Measurements from ENCODE around the gene USP30.

The USP30 gene

DNA sequence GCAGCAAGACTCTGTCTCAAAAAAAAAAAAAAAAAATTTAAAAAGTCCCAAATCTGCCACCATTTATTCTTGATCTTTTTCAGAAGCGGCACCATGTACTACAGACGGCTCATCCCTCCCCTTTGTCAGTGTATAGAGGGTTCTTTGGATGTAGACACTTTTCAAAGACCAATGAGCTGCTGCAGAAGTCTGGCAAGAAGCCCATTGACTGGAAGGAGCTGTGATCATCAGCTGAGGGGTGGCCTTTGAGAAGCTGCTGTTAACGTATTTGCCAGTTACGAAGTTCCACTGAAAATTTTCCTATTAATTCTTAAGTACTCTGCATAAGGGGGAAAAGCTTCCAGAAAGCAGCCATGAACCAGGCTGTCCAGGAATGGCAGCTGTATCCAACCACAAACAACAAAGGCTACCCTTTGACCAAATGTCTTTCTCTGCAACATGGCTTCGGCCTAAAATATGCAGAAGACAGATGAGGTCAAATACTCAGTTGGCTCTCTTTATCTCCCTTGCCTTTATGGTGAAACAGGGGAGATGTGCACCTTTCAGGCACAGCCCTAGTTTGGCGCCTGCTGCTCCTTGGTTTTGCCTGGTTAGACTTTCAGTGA is 57.5 kb downstream of the USP30 start:
- peak overlapping the region in 1 of 2 donors; percentile 38 for H3K9ac ChIP-seq (ENCODE audit: low read depth in 1 of 2, low read length in 2 of 2)
- H3K27ac ChIP-seq (ENCODE audit: low read depth in 2 of 2, low read length in 2 of 2): peak overlapping the region; percentile 94 to 97
- peaks cover 9 to 22% of the 10 kb centered on the region in 2 donors for H3K36me3 ChIP-seq (ENCODE audit: control insufficient read depth in 2 of 2, insufficient read depth in 2 of 2, low read length in 2 of 2)
- H3K4me1 ChIP-seq (ENCODE audit: control insufficient read depth in 2 of 2, insufficient read depth in 2 of 2, low read length in 2 of 2): peaks cover 13 to 21% of the 10 kb centered on the region in 2 donors
- no peaks in the 10 kb centered on the region for H3K27me3 ChIP-seq (ENCODE audit: control insufficient read depth in 2 of 2, insufficient read depth in 2 of 2, low read length in 2 of 2)
- H3K9me3 ChIP-seq (ENCODE audit: control insufficient read depth in 2 of 2, low read length in 2 of 2): no peaks in the 10 kb centered on the region
- H3K4me3 ChIP-seq (ENCODE audit: low read length in 2 of 2): no peak overlapping the region

GRCh38 chr12:109110988-109111495 is 58.7 kb downstream of the USP30 start:
- H3K9me3 ChIP-seq (ENCODE audit: control insufficient read depth in 2 of 2, low read length in 2 of 2): no peaks in the 10 kb centered on the region
- peak overlapping the region; percentile 64 to 87 for H3K4me3 ChIP-seq (ENCODE audit: low read length in 2 of 2)
- H3K27ac ChIP-seq (ENCODE audit: low read depth in 2 of 2, low read length in 2 of 2): peak overlapping the region; percentile 94 to 97
- H3K9ac ChIP-seq (ENCODE audit: low read depth in 1 of 2, low read length in 2 of 2): peak overlapping the region; percentile 84 to 90
- H3K36me3 ChIP-seq (ENCODE audit: control insufficient read depth in 2 of 2, insufficient read depth in 2 of 2, low read length in 2 of 2): peaks cover 7 to 12% of the 10 kb centered on the region in 2 donors
- peaks cover 18 to 33% of the 10 kb centered on the region in 2 donors for H3K4me1 ChIP-seq (ENCODE audit: control insufficient read depth in 2 of 2, insufficient read depth in 2 of 2, low read length in 2 of 2)
- H3K27me3 ChIP-seq (ENCODE audit: control insufficient read depth in 2 of 2, insufficient read depth in 2 of 2, low read length in 2 of 2): no peaks in the 10 kb centered on the region

GRCh38 chr12:109112720-109113465 is 60.5 kb downstream of the USP30 start:
- H3K9me3 ChIP-seq (ENCODE audit: control insufficient read depth in 2 of 2, low read length in 2 of 2): no peaks in the 10 kb centered on the region
- H3K36me3 ChIP-seq (ENCODE audit: control insufficient read depth in 2 of 2, insufficient read depth in 2 of 2, low read length in 2 of 2): peaks cover 3 to 4% of the 10 kb centered on the region in 2 donors
- no peak overlapping the region for H3K9ac ChIP-seq (ENCODE audit: low read depth in 1 of 2, low read length in 2 of 2)
- peaks cover 26 to 40% of the 10 kb centered on the region in 2 donors for H3K4me1 ChIP-seq (ENCODE audit: control insufficient read depth in 2 of 2, insufficient read depth in 2 of 2, low read length in 2 of 2)
- H3K4me3 ChIP-seq (ENCODE audit: low read length in 2 of 2): peak overlapping the region in 1 of 2 donors; percentile 33
- H3K27ac ChIP-seq (ENCODE audit: low read depth in 2 of 2, low read length in 2 of 2): peak overlapping the region in 1 of 2 donors; percentile 21
- no peaks in the 10 kb centered on the region for H3K27me3 ChIP-seq (ENCODE audit: control insufficient read depth in 2 of 2, insufficient read depth in 2 of 2, low read length in 2 of 2)

DNA sequence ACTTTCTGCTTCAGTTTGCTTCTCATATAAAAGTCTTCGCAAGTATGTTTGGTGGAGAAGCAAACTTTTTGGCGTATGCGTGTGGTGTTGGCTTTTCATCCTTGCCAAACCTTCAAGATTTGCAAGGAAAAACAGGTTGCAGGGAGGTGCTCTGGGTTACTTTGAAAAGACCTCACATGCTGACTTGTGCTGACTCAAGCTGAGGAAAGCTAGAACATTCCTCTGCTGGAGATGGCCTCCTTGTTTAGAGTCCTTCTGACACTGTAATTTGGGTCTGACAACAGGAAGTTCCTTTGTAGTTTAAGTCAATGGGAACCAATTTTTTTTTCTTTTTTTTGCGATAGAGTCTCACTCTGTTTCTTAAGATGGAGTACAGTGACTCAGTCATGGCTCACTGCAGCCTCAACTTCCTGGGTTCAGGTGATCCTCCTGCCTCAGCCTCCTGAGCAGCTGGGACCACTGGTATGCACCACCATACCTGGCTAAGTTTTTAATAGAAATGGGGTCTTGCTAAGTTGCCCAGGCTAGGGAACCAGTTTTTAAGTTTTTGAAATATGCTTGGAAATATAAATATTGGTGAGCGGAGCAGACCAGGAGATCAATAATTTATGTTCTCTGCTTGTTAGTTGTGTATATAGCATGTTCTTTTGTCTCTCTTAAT is 61.4 kb downstream of the USP30 start:
- H3K27me3 ChIP-seq (ENCODE audit: control insufficient read depth in 2 of 2, insufficient read depth in 2 of 2, low read length in 2 of 2): no peaks in the 10 kb centered on the region
- peak overlapping the region in 1 of 2 donors; percentile 21 for H3K27ac ChIP-seq (ENCODE audit: low read depth in 2 of 2, low read length in 2 of 2)
- H3K4me1 ChIP-seq (ENCODE audit: control insufficient read depth in 2 of 2, insufficient read depth in 2 of 2, low read length in 2 of 2): peaks cover 26 to 40% of the 10 kb centered on the region in 2 donors
- no peaks in the 10 kb centered on the region for H3K9me3 ChIP-seq (ENCODE audit: control insufficient read depth in 2 of 2, low read length in 2 of 2)
- peaks cover 3 to 4% of the 10 kb centered on the region in 2 donors for H3K36me3 ChIP-seq (ENCODE audit: control insufficient read depth in 2 of 2, insufficient read depth in 2 of 2, low read length in 2 of 2)
- no peak overlapping the region for H3K9ac ChIP-seq (ENCODE audit: low read depth in 1 of 2, low read length in 2 of 2)
- peak overlapping the region in 1 of 2 donors; percentile 26 for H3K4me3 ChIP-seq (ENCODE audit: low read length in 2 of 2)

DNA sequence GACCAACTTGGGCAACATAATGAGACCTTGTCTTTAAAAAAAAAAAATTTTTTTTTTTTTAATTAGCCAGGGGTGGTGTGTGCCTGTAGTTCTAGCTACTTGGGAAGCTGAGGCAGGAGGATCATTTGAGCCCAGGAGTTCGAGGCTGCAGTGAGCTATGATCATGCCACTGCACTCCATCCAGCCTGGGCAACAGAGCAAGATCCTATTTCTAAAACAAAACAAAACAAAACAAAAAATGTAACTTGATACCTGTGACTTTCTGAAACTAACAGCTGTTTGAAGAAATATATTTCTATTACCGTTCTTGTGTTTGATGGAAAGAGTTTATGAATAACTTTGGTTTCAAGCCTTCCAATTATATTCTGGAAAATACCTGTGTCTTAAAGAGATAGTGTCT is 62.3 kb downstream of the USP30 start:
- Histone ChIP-seq H3K27me3 (ENCODE audit: control insufficient read depth in 2 of 2, insufficient read depth in 2 of 2, low read length in 2 of 2) (no peaks in the 10 kb centered on the region), H3K9ac (ENCODE audit: low read depth in 1 of 2, low read length in 2 of 2) (no peak overlapping the region), H3K36me3 (ENCODE audit: control insufficient read depth in 2 of 2, insufficient read depth in 2 of 2, low read length in 2 of 2) (peaks cover 4 to 6% of the 10 kb centered on the region in 2 donors), H3K4me1 (ENCODE audit: control insufficient read depth in 2 of 2, insufficient read depth in 2 of 2, low read length in 2 of 2) (peaks cover 26 to 40% of the 10 kb centered on the region in 2 donors), H3K27ac (ENCODE audit: low read depth in 2 of 2, low read length in 2 of 2) (peak overlapping the region in 1 of 2 donors; percentile 77), H3K9me3 (ENCODE audit: control insufficient read depth in 2 of 2, low read length in 2 of 2) (no peaks in the 10 kb centered on the region), H3K4me3 (ENCODE audit: low read length in 2 of 2) (no peak overlapping the region)

DNA sequence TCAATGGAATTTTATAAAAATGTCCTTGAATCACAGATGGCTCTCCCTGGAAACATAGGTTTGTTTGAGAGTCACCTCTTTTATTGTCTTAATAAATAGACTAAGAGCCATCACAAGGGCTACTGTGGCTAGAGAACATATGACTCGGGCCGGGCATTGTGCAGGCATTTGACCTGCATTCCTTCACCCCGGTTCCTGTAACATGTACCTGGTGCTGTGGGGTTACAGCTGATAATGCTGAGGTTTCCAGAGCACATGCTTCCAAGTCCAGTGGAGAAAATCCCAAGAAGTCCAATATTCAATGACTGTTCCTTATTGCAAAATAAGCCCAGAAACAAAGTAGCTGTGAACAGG is 63.0 kb downstream of the USP30 start:
- Histone ChIP-seq H3K9me3 (ENCODE audit: control insufficient read depth in 2 of 2, low read length in 2 of 2) (no peaks in the 10 kb centered on the region), H3K36me3 (ENCODE audit: control insufficient read depth in 2 of 2, insufficient read depth in 2 of 2, low read length in 2 of 2) (peaks cover 0 to 5% of the 10 kb centered on the region in 2 donors), H3K4me1 (ENCODE audit: control insufficient read depth in 2 of 2, insufficient read depth in 2 of 2, low read length in 2 of 2) (peaks cover 23 to 37% of the 10 kb centered on the region in 2 donors), H3K27ac (ENCODE audit: low read depth in 2 of 2, low read length in 2 of 2) (peak overlapping the region; percentile 77 to 83), H3K9ac (ENCODE audit: low read depth in 1 of 2, low read length in 2 of 2) (no peak overlapping the region), H3K4me3 (ENCODE audit: low read length in 2 of 2) (peak overlapping the region; percentile 28 to 53), H3K27me3 (ENCODE audit: control insufficient read depth in 2 of 2, insufficient read depth in 2 of 2, low read length in 2 of 2) (no peaks in the 10 kb centered on the region)

GRCh38 chr12:109115758-109116610 is 63.6 kb downstream of the USP30 start, which contains the start of gene ACACB:
TSS of gene ACACB (plus strand) at chr12:109116587. CDS start at chr12:109139406, 22,819 bp downstream.
- peak within 1 kb of the TSS; percentile 28 to 53 for H3K4me3 ChIP-seq (ENCODE audit: low read length in 2 of 2)
- H3K9ac ChIP-seq (ENCODE audit: low read depth in 1 of 2, low read length in 2 of 2): peak within 1 kb of the TSS; percentile 14 to 54
- peaks cover 0 to 5% of the 10 kb centered on the region in 2 donors for H3K36me3 ChIP-seq (ENCODE audit: control insufficient read depth in 2 of 2, insufficient read depth in 2 of 2, low read length in 2 of 2)
- H3K27me3 ChIP-seq (ENCODE audit: control insufficient read depth in 2 of 2, insufficient read depth in 2 of 2, low read length in 2 of 2): no peaks in the 10 kb centered on the region
- peaks cover 22 to 33% of the 10 kb centered on the region in 2 donors for H3K4me1 ChIP-seq (ENCODE audit: control insufficient read depth in 2 of 2, insufficient read depth in 2 of 2, low read length in 2 of 2)
- H3K27ac ChIP-seq (ENCODE audit: low read depth in 2 of 2, low read length in 2 of 2): peak within 1 kb of the TSS; percentile 77 to 83
- no peaks in the 10 kb centered on the region for H3K9me3 ChIP-seq (ENCODE audit: control insufficient read depth in 2 of 2, low read length in 2 of 2)

DNA sequence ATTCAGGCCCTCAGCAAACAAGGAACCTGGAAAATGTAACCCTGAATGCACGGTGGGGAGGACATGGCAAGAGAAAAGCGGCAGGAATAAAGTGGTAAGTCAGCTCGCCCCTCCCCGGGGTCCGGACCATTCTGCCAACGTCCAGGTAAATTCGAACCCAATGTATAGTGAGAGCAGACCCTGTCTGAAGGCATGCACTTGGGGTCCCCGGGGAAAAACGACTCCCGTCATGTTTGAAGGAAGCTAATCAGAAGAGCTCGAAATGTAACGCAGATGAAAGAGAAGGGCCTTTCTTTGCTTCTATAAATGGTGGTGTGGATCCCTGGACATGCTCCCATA is 64.2 kb downstream of the USP30 start:
- Histone ChIP-seq H3K27me3 (ENCODE audit: control insufficient read depth in 2 of 2, insufficient read depth in 2 of 2, low read length in 2 of 2) (no peaks in the 10 kb centered on the region), H3K27ac (ENCODE audit: low read depth in 2 of 2, low read length in 2 of 2) (peak overlapping the region; percentile 77 to 83), H3K36me3 (ENCODE audit: control insufficient read depth in 2 of 2, insufficient read depth in 2 of 2, low read length in 2 of 2) (peaks cover 0 to 5% of the 10 kb centered on the region in 2 donors), H3K4me1 (ENCODE audit: control insufficient read depth in 2 of 2, insufficient read depth in 2 of 2, low read length in 2 of 2) (peaks cover 22 to 33% of the 10 kb centered on the region in 2 donors), H3K4me3 (ENCODE audit: low read length in 2 of 2) (no peak overlapping the region), H3K9me3 (ENCODE audit: control insufficient read depth in 2 of 2, low read length in 2 of 2) (no peaks in the 10 kb centered on the region), H3K9ac (ENCODE audit: low read depth in 1 of 2, low read length in 2 of 2) (peak overlapping the region; percentile 14 to 54)

DNA sequence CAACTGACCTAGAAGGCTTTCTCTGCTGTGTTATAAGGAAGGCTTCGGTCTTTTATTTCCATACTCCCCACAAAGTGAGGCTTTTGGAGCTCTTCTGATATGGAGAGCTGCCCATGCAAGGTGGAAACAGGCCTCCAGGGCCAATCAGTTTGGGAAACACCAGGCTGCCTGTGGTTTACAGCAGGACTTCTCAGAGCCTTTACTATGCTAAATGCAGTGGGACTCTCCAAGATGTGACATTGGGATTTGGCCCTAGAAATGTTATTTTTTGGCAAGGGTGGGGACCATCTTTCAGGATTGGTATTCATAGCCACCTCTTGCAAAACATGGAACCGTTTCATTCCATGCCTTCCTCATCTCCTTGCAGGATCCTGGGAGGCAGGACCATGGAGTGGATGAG is 67.7 kb downstream of the USP30 start:
- no peak overlapping the region for H3K9ac ChIP-seq (ENCODE audit: low read depth in 1 of 2, low read length in 2 of 2)
- peaks cover 15 to 19% of the 10 kb centered on the region in 2 donors for H3K4me1 ChIP-seq (ENCODE audit: control insufficient read depth in 2 of 2, insufficient read depth in 2 of 2, low read length in 2 of 2)
- no peak overlapping the region for H3K27ac ChIP-seq (ENCODE audit: low read depth in 2 of 2, low read length in 2 of 2)
- no peaks in the 10 kb centered on the region for H3K27me3 ChIP-seq (ENCODE audit: control insufficient read depth in 2 of 2, insufficient read depth in 2 of 2, low read length in 2 of 2)
- H3K36me3 ChIP-seq (ENCODE audit: control insufficient read depth in 2 of 2, insufficient read depth in 2 of 2, low read length in 2 of 2): peaks cover 0 to 5% of the 10 kb centered on the region in 2 donors
- H3K4me3 ChIP-seq (ENCODE audit: low read length in 2 of 2): no peak overlapping the region
- H3K9me3 ChIP-seq (ENCODE audit: control insufficient read depth in 2 of 2, low read length in 2 of 2): no peaks in the 10 kb centered on the region

Data from mucosa of rectum (tissue), 2 donors.